DLD1 (cell line): ENCODE data around the gene CC2D1B.
"Not testable (repeated sequence)": the region's sequence is repeated elsewhere in the genome, so short reads cannot be mapped to it uniquely, and the experiment has no call there.

Source experiments
- in situ Hi-C: cut with HindIII; loops from 2 replicates; pipeline ENCODE4 v1.10.0; 2017; ENCODE audit warnings: low sequenced_read_pairs

CC2D1B gene

GRCh38 chr1:52365746-52366516, at the start of gene CC2D1B:
CC2D1B (minus strand) TSS chr1:52366205; CDS start chr1:52364620, 1,585 bp downstream.
- in situ Hi-C loops = no loop called here

- in situ Hi-C loops = no loop called here
Observed at GRCh38 chr1:52414942-52415341, 48.9 kb upstream of the CC2D1B start.

- in situ Hi-C loops = no loop called here
Observed at GRCh38 chr1:52413410-52413989, 47.5 kb upstream of the CC2D1B start.

- in situ Hi-C loops = no loop called here
Observed at GRCh38 chr1:52404975-52405338, 39.0 kb upstream of the CC2D1B start.

- in situ Hi-C loops = no loop called here
Observed at GRCh38 chr1:52404116-52404974, 38.3 kb upstream of the CC2D1B start, which contains the start of the genes ORC1 and PRPF38A. ORC1 (minus strand) TSS chr1:52404423; CDS start chr1:52402223, 2,200 bp downstream. PRPF38A (plus strand) TSS chr1:52404602; CDS start chr1:52404750, 148 bp downstream.

- in situ Hi-C loops = no loop called here
Observed at GRCh38 chr1:52403566-52404115, 37.6 kb upstream of the CC2D1B start.

GRCh38 chr1:52402860-52403240, 36.8 kb upstream of the CC2D1B start:
- in situ Hi-C loops = no loop called here

- in situ Hi-C loops = no loop called here
Observed at GRCh38 chr1:52400131-52400530, 34.1 kb upstream of the CC2D1B start.

GRCh38 chr1:52399629-52400028, 33.6 kb upstream of the CC2D1B start:
- in situ Hi-C loops = no loop called here

GRCh38 chr1:52393174-52393573, 27.2 kb upstream of the CC2D1B start:
- in situ Hi-C loops = no loop called here

- in situ Hi-C loops = no loop called here
Observed at GRCh38 chr1:52386458-52386857, 20.5 kb upstream of the CC2D1B start.

- in situ Hi-C loops = no loop called here
Observed at GRCh38 chr1:52385376-52385775, 19.4 kb upstream of the CC2D1B start.

GRCh38 chr1:52369851-52370250, 3.8 kb upstream of the CC2D1B start:
- in situ Hi-C loops = not testable (repeated sequence)

- in situ Hi-C loops = no loop called here
Observed at GRCh38 chr1:52368383-52369172, 2.6 kb upstream of the CC2D1B start.

GRCh38 chr1:52367272-52367671, 1.3 kb upstream of the CC2D1B start:
- in situ Hi-C loops = no loop called here

- in situ Hi-C loops = no loop called here
Observed at GRCh38 chr1:52366517-52366827, 467 bp upstream of the CC2D1B start.

- in situ Hi-C loops = no loop called here
Observed at GRCh38 chr1:52365071-52365745, 797 bp downstream of the CC2D1B start.

GRCh38 chr1:52364235-52364839, 1.7 kb downstream of the CC2D1B start:
- in situ Hi-C loops = no loop called here

- in situ Hi-C loops = no loop called here
Observed at GRCh38 chr1:52360595-52360968, 5.4 kb downstream of the CC2D1B start.
